ENCODE results near the gene HSPH1.
"Not testable (repeated sequence)": the region's sequence is repeated elsewhere in the genome, so short reads cannot be mapped to it uniquely, and the experiment has no call there.

Gene HSPH1

DNA sequence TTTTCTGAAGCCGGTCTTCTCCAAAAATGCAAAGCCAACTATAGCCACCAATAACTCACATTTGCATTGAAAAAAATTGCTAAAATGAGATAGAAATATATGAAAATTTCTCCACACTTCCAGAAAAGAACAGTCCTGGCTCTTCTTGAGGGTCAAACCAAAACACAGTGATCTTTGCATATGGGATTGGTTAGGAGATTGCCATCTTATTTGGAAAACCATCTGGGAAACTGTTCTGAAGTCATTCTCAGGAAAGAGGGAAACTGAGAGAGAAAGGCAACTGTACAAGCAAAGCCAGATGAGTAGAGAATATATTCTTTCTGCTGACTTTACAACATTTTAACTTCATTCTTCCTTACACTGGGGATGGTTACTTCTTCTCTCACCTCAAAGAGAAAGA, 54.6 kb downstream of the HSPH1 start:
- TF ChIP-seq, protein P1, sequence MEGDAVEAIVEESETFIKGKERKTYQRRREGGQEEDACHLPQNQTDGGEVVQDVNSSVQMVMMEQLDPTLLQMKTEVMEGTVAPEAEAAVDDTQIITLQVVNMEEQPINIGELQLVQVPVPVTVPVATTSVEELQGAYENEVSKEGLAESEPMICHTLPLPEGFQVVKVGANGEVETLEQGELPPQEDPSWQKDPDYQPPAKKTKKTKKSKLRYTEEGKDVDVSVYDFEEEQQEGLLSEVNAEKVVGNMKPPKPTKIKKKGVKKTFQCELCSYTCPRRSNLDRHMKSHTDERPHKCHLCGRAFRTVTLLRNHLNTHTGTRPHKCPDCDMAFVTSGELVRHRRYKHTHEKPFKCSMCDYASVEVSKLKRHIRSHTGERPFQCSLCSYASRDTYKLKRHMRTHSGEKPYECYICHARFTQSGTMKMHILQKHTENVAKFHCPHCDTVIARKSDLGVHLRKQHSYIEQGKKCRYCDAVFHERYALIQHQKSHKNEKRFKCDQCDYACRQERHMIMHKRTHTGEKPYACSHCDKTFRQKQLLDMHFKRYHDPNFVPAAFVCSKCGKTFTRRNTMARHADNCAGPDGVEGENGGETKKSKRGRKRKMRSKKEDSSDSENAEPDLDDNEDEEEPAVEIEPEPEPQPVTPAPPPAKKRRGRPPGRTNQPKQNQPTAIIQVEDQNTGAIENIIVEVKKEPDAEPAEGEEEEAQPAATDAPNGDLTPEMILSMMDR (conservative IDR thresholded peaks at IDR 0.05; ENCODE audit: low read depth), result no peak
- POLR2A ChIA-PET (ENCODE audit: low non-redundant PET), result no interaction called here
- no peak overlapping the region for H3K27ac ChIP-seq
- CTCF ChIA-PET, result interaction anchor here (0.7 kb wide), 1 partner anchor 62 kb away, joined by 4 read pairs; no protein-coding TSS in a partner anchor
- DNase-seq (ENCODE audit: low spot score), result no peak

- ChIA-PET CTCF (interaction anchor here (0.8 kb wide), 1 partner anchor 415 kb away, joined by 3 read pairs; no protein-coding TSS in a partner anchor), POLR2A (ENCODE audit: low non-redundant PET) (no interaction called here)
- TF ChIP-seq, protein P1 (conservative IDR thresholded peaks at IDR 0.05; ENCODE audit: low read depth), result no peak
- no peak overlapping the region for H3K27ac ChIP-seq
- no peak for DNase-seq (ENCODE audit: low spot score)
These were observed 55.8 kb downstream of the HSPH1 start for GRCh38 chr13:31105856-31106255.

DNA sequence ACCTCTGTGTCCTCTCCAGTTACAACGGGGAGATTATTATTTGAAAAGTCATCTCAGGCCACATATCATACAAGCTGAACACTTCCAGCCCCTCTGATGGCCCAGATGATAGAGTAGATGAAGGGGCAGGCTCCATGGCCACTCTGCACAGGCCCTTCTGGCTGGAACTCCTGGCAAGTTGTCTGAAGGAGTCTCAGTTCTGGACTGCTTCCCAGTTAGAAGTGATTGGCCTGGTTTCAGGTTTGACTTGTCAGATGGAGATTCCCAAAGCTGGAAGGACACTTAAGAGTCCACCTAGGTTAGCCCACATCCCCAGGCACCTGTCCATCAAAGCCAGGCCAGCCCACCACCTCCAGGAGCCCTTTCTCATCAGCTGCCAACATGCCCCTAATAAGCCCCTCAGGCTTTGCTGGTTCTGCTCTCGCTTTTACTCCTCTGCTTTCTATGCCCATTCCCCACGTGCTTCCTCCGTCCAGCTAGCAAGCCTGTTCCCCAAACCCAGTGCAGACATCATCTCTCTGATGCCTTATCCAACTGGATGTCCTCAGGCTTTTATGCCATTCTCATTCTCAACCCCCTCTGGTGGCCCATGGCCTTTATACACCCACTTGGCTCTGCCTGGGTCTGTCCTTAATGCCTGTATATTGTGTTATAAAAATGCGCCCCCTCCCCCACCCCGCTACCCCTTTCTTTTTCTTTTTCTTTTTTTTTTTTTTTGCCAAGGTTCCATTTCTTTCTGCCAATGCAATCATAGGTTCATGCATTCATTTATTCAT, 56.5 kb downstream of the HSPH1 start:
- DNase-seq (ENCODE audit: low spot score), result no peak
- H3K27ac ChIP-seq, result no peak overlapping the region
- TF ChIP-seq, protein P1 (conservative IDR thresholded peaks at IDR 0.05; ENCODE audit: low read depth), result no peak
- ChIA-PET POLR2A (ENCODE audit: low non-redundant PET) (no interaction called here), CTCF (interaction anchor here (0.6 to 0.8 kb wide), 2 partner anchors 127 to 414 kb away, joined by 3 read pairs; no protein-coding TSS in a partner anchor)

GRCh38 chr13:31102905-31103304, 58.8 kb downstream of the HSPH1 start:
- H3K27ac ChIP-seq, result no peak overlapping the region
- TF ChIP-seq, protein P1 (conservative IDR thresholded peaks at IDR 0.05; ENCODE audit: low read depth), result no peak
- POLR2A ChIA-PET (ENCODE audit: low non-redundant PET), result no interaction called here
- CTCF ChIA-PET, result no interaction called here
- no peak for DNase-seq (ENCODE audit: low spot score)

DNA sequence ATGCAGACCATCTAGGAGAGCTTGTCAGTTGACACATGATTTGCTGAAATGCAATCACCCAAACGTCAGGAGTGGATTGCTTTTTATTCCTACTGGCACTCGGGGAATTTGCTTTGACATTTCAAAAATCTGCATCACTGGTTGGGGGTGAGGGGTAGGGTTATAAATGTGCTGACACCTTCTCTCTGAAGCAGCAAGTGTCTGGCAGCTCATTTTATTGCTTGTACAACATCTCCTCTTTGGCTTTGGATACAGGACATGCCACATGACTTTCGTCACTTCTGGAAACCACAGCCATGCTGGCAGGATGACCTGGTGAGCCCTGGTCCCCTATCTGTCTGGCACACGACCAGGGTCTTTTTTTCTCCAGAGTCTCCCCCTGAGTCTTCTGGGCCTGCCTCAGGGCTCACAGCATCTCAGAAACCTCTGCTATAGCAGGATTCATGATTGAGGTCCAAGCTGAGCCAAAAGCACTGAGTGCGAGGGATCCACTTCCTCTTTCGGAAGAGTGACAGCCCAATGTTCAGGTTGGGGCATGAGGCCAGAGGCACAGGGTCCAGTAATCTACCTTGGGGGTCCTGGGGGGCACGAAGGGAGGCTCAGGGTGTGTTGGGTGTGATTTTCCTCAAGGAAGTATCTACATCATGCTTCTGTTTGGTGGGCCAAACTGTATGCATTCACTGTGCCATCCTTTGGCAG, 60.1 kb downstream of the HSPH1 start:
- POLR2A ChIA-PET (ENCODE audit: low non-redundant PET), result no interaction called here
- TF ChIP-seq, protein P1 (conservative IDR thresholded peaks at IDR 0.05; ENCODE audit: low read depth), result no peak
- H3K27ac ChIP-seq, result no peak overlapping the region
- no peak for DNase-seq (ENCODE audit: low spot score)
- CTCF ChIA-PET, result no interaction called here

DNA sequence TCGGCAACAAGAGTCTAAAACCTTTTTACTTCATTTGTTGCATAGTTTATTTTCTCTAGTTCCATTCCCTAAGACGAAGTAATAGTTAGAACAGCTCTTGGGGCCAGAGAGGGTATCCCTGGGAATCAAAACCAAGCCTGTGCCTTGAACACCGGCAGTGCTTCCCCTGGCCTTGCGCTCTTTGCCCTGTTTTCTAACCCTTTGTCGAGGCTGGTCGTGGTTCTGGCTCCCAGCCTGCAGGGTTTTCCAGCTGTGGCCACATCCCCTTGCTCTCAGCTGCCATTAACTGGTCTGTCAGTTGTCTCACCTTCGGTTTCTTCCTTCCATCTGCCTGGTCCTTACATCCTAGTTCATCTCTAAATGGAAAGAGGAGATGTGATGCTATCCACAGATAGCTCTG, 61.0 kb downstream of the HSPH1 start:
- no peak for DNase-seq (ENCODE audit: low spot score)
- no peak overlapping the region for H3K27ac ChIP-seq
- POLR2A ChIA-PET (ENCODE audit: low non-redundant PET), result no interaction called here
- TF ChIP-seq, protein P1 (conservative IDR thresholded peaks at IDR 0.05; ENCODE audit: low read depth), result no peak
- CTCF ChIA-PET, result no interaction called here

DNA sequence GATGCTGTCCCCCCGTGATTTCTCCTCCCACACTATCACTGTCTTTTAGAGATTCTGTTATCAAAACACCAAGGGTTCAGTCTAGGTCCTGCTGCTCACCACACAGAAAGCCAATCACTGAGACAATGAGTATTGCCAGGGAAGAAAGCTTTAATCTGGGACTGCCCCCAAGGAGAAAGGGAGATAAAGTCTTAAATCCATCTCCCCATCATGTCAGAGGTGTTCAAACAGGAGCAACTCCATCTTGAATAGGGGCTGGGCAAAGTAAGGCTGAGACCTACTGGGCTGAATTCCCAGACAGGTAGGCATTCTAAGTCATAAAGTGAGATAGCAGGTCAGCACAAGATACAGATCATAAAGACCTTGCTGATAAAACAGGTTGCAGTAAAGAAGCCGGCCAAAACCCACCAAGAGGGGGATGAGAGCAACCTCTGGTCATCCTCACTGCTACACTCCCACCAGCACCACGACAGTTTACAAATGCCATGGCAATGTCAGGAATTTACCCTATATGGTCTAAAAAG, 63.7 kb downstream of the HSPH1 start:
- DNase-seq (ENCODE audit: low spot score); CTCF ChIA-PET; H3K27ac ChIP-seq; POLR2A ChIA-PET (ENCODE audit: low non-redundant PET): not testable (repeated sequence)
